H1 (cell line): Measurements from ENCODE around the gene TBC1D4. TPM values are rescaled to one million over a fixed set of nuclear protein-coding genes. Genes with fewer than 3 reads are reported as not detected.

Source experiments
- CTCF ChIA-PET: fragments of 300-600 bp; sonication (Branson Sonifier 250); formaldehyde crosslinking; loops from one replicate; lab custom pipeline; 2021; ENCODE audit not compliant: partially characterized antibody; lab: Charles Lee
- POLR2A ChIA-PET: fragments of 300-600 bp; sonication (Branson Sonifier 250); formaldehyde crosslinking; loops from one replicate; lab custom pipeline; 2021; ENCODE audit warnings: inconsistent platforms; ENCODE audit not compliant: partially characterized antibody; lab: Charles Lee
- DNase-seq, 2 experiments: peaks; one replicate each; pipeline versions ENCODE4 v3.0.0 to v3.0.0-alpha.2; 2010 to 2022; ENCODE audit warnings: low spot score in 2 of 2, low read depth in 1 of 2, mixed read lengths in 1 of 2
- FAIRE-seq: peaks from 2 replicates; lab custom pipeline; 2011; peaks lifted over from hg19 to GRCh38; lab: Jason Lieb, UNC
- H2AFZ ChIP-seq: 2 replicates; pipeline ENCODE4 v1.8.1; 2012; ENCODE audit warnings: low read length, inconsistent platforms
- H2AK5ac ChIP-seq: 2 replicates; pipeline ENCODE4 v1.6.1; 2013; ENCODE audit warnings: low read depth, low read length
- H2BK120ac ChIP-seq: replicated peaks from 2 replicates; pipeline ENCODE3; 2013; ENCODE audit warnings: low read depth, low read length, inconsistent platforms
- H2BK12ac ChIP-seq: 2 replicates; pipeline ENCODE4 v1.6.1; 2013; ENCODE audit warnings: low read depth, low read length
- H2BK15ac ChIP-seq: 2 replicates; pipeline ENCODE4 v1.6.1; 2013; ENCODE audit warnings: low read length
- H2BK20ac ChIP-seq: 2 replicates; pipeline ENCODE4 v1.6.1; 2013; ENCODE audit warnings: low read length
- H2BK5ac ChIP-seq: 2 replicates; pipeline ENCODE4 v1.6.1; 2013; ENCODE audit warnings: low read depth, low read length
- H3K14ac ChIP-seq: 2 replicates; pipeline ENCODE4 v1.6.1; 2013; ENCODE audit warnings: inconsistent platforms; ENCODE audit not compliant: insufficient read length
- H3K18ac ChIP-seq: 2 replicates; pipeline ENCODE4 v1.6.1; 2013; ENCODE audit warnings: low read length; ENCODE audit errors: extremely low read depth
- H3K23ac ChIP-seq: 2 replicates; pipeline ENCODE4 v1.6.1; 2013; ENCODE audit warnings: inconsistent platforms; ENCODE audit not compliant: insufficient read length
- H3K23me2 ChIP-seq: 2 replicates; pipeline ENCODE4 v1.6.1; 2013; ENCODE audit warnings: low read depth, low read length
- H3K27ac ChIP-seq: 2 replicates; pipeline ENCODE4 v1.6.1; 2011; ENCODE audit warnings: low read depth, low read length, inconsistent platforms
- H3K27me3 ChIP-seq, 4 experiments: replicated peaks in 1 of 4; 1 replicate in 1 of 4; 2 replicates in 3 of 4; pipeline versions ENCODE4 v1.6.1 to v1.8.1; 2011 to 2013; ENCODE audit warnings: low read length in 3 of 4, mild to moderate bottlenecking in 3 of 4, inconsistent platforms in 2 of 4, mixed read lengths in 2 of 4, moderate library complexity in 1 of 4; ENCODE audit not compliant: control insufficient read depth in 3 of 4, insufficient read depth in 3 of 4; ENCODE audit errors: extremely low read depth in 1 of 4
- H3K36me3 ChIP-seq, 4 experiments: 2 replicates each; pipeline versions ENCODE4 v1.6.1 to v1.8.1; 2011 to 2013; ENCODE audit warnings: mild to moderate bottlenecking in 4 of 4, low read length in 3 of 4, moderate library complexity in 2 of 4, control low read depth in 1 of 4, inconsistent platforms in 1 of 4; ENCODE audit not compliant: insufficient read depth in 4 of 4, control insufficient read depth in 2 of 4
- H3K4ac ChIP-seq: replicated peaks from 2 replicates; pipeline ENCODE3; 2013; ENCODE audit warnings: low read length, low read depth, mixed read lengths, inconsistent platforms; ENCODE audit not compliant: insufficient read length
- H3K4me1 ChIP-seq, 4 experiments: replicated peaks in 1 of 4; 1 replicate in 1 of 4; 2 replicates in 3 of 4; pipeline versions ENCODE4 v1.6.1 to v1.8.1; 2011 to 2013; ENCODE audit warnings: low read length in 3 of 4, inconsistent platforms in 2 of 4, mixed read lengths in 1 of 4; ENCODE audit not compliant: insufficient read depth in 4 of 4, control insufficient read depth in 3 of 4
- H3K4me2 ChIP-seq, 2 experiments: 2 replicates each; pipeline versions ENCODE4 v1.6.1 to v1.8.1; 2011 to 2013; ENCODE audit warnings: low read depth in 2 of 2, low read length in 2 of 2, control low read depth in 1 of 2, inconsistent platforms in 1 of 2, mild to moderate bottlenecking in 1 of 2; ENCODE audit not compliant: insufficient read depth in 1 of 2
- H3K4me3 ChIP-seq, 4 experiments: fragments of 200-600, 300-600 bp in 1 of 4; sonication (generic), shearing (Covaris generic), sonication (Bioruptor Twin) in 1 of 4; 2 replicates each; pipeline versions ENCODE4 v1.5.1 to v1.8.1; 2011 to 2016; ENCODE audit warnings: low read length in 4 of 4, low read depth in 3 of 4, control low read depth in 2 of 4, inconsistent platforms in 2 of 4, mild to moderate bottlenecking in 2 of 4, mixed read lengths in 1 of 4, moderate library complexity in 1 of 4; ENCODE audit not compliant: insufficient read depth in 2 of 4; ENCODE audit errors: extremely low read depth in 1 of 4
- H3K56ac ChIP-seq: replicated peaks from 2 replicates; pipeline ENCODE3; 2013; ENCODE audit warnings: low read depth, mild to moderate bottlenecking, mixed read lengths, low read length, inconsistent platforms; ENCODE audit not compliant: insufficient read length
- H3K79me1 ChIP-seq: 2 replicates; pipeline ENCODE4 v1.6.1; 2013; ENCODE audit warnings: low read depth, low read length, control low read depth
- H3K79me2 ChIP-seq, 2 experiments: 2 replicates each; pipeline versions ENCODE4 v1.6.1 to v1.8.1; 2012 to 2013; ENCODE audit warnings: low read length in 2 of 2, mild to moderate bottlenecking in 2 of 2, inconsistent platforms in 1 of 2; ENCODE audit not compliant: insufficient read depth in 2 of 2, control insufficient read depth in 1 of 2
- H3K9ac ChIP-seq, 4 experiments: replicated peaks in 1 of 4; 1 replicate in 1 of 4; 2 replicates in 3 of 4; pipeline versions ENCODE4 v1.6.1 to v1.8.1; 2011 to 2013; ENCODE audit warnings: low read depth in 3 of 4, low read length in 3 of 4, control low read depth in 2 of 4, mild to moderate bottlenecking in 2 of 4, moderate library complexity in 2 of 4, inconsistent platforms in 1 of 4; ENCODE audit errors: extremely low read depth in 1 of 4
- H3K9me3 ChIP-seq, 2 experiments: 2 replicates each; pipeline versions ENCODE4 v1.6.1 to v1.8.1; 2012 to 2013; ENCODE audit warnings: mild to moderate bottlenecking in 2 of 2, moderate library complexity in 2 of 2, control low read depth in 1 of 2, inconsistent platforms in 1 of 2, low read depth in 1 of 2, low read length in 1 of 2, mixed read lengths in 1 of 2; ENCODE audit not compliant: insufficient read depth in 2 of 2
- H4K20me1 ChIP-seq, 2 experiments: replicated peaks in 1 of 2; 2 replicates each; pipeline versions ENCODE3 to v1.8.1; 2011 to 2013; ENCODE audit warnings: inconsistent platforms in 2 of 2, low read length in 2 of 2, mild to moderate bottlenecking in 1 of 2; ENCODE audit not compliant: insufficient read depth in 2 of 2, control insufficient read depth in 1 of 2
- H4K5ac ChIP-seq: 2 replicates; pipeline ENCODE4 v1.6.1; 2013; ENCODE audit warnings: low read length, low read depth, mixed read lengths, inconsistent platforms; ENCODE audit not compliant: insufficient read length
- H4K8ac ChIP-seq: 2 replicates; pipeline ENCODE4 v1.8.0; 2013; ENCODE audit warnings: mild to moderate bottlenecking, moderate library complexity, low read length, inconsistent platforms; ENCODE audit not compliant: insufficient read depth; ENCODE audit errors: extremely low read depth
- H4K91ac ChIP-seq: replicated peaks from 2 replicates; pipeline ENCODE3; 2013; ENCODE audit warnings: low read length, mixed read lengths, inconsistent platforms; ENCODE audit not compliant: insufficient read length
- ATF2 ChIP-seq: IDR thresholded peaks from 2 replicates; pipeline ENCODE4 v1.6.1; 2012; ENCODE audit warnings: low read length, inconsistent platforms
- BCL11A ChIP-seq, 2 experiments: IDR thresholded peaks; one replicate each; pipeline ENCODE4 v1.6.1; 2011; ENCODE audit warnings: low read depth in 2 of 2, low read length in 2 of 2, mild to moderate bottlenecking in 2 of 2
- BRCA1 ChIP-seq: IDR thresholded peaks from 2 replicates; pipeline ENCODE4 v1.6.1; 2012; ENCODE audit warnings: low read depth, low read length, improper control_type of control experiment
- MAX ChIP-seq: IDR thresholded peaks from 2 replicates; pipeline ENCODE4 v1.6.1; 2012; ENCODE audit warnings: inconsistent platforms
- NRF1 ChIP-seq: IDR thresholded peaks from 2 replicates; pipeline ENCODE4 v1.6.1; 2011; ENCODE audit warnings: mild to moderate bottlenecking, low read depth, low read length, improper control_type of control experiment
- PHF8 ChIP-seq: fragments of 200-600 bp; sonication (generic); conservative IDR thresholded peaks from 2 replicates; pipeline ENCODE4 v1.7.1; 2012; ENCODE audit warnings: low read depth, mild to moderate bottlenecking, inconsistent platforms, low read length, moderate library complexity
- POLR2AphosphoS5 ChIP-seq: IDR thresholded peaks from 2 replicates; pipeline ENCODE4 v1.6.1; 2011; ENCODE audit warnings: low read depth, low read length
- SIN3A ChIP-seq, 2 experiments: IDR thresholded peaks in 1 of 2; conservative IDR thresholded peaks in 1 of 2; 2 replicates each; pipeline ENCODE4 v1.6.1; 2011 to 2012; ENCODE audit warnings: low read length in 2 of 2, improper control_type of control experiment in 1 of 2, low read depth in 1 of 2, mild to moderate bottlenecking in 1 of 2
- SP1 ChIP-seq: IDR thresholded peaks from 2 replicates; pipeline ENCODE4 v1.6.1; 2011; ENCODE audit warnings: low read depth, low read length
- SUZ12 ChIP-seq: fragments of 200-600 bp; sonication (generic); IDR thresholded peaks from 2 replicates; pipeline ENCODE4 v1.6.1; 2012; ENCODE audit warnings: mild to moderate bottlenecking, inconsistent platforms, low read length, moderate library complexity, mixed read lengths
- WGBS, 2 experiments: shearing (Covaris generic) in 1 of 2; methylation state at CpG; one replicate each; pipeline versions ENCODE4 v1.1.6 to v1.1.7; 2013 to 2015; ENCODE audit warnings: low lambda C conversion rate in 2 of 2, mixed read lengths in 2 of 2, inconsistent platforms in 1 of 2, low coverage in 1 of 2, missing lambda C conversion rate in 1 of 2; ENCODE audit not compliant: insufficient replicate concordance in 2 of 2, insufficient coverage in 1 of 2, insufficient read length in 1 of 2; ENCODE audit errors: extremely low coverage in 1 of 2, missing lambda C conversion rate in 1 of 2; 5-methylcytosine and 5-hydroxymethylcytosine counted together
- polyA plus RNA-seq, 7 experiments: library from polyadenylated mRNA; depleted of rRNA in 3 of 7; stranded (reverse) in 5 of 7; unstranded in 2 of 7; fragments of >200 nt in 5 of 7; fragments of 200-250 nt in 2 of 7; gene quantifications; 1 replicate in 5 of 7; 2 replicates in 1 of 7; 4 replicates in 1 of 7; pipeline versions ENCODE4 v1.2.1 to v1.2.3, GENCODE V29; 2011 to 2013; ENCODE audit warnings: missing spikeins in 2 of 7, mixed read lengths in 2 of 7
- total RNA-seq: library from RNA; stranded (reverse); fragmentation: NEBNext Ultra II Directional; extraction: Animal tissue kit (Norgen Biotek cat#: 25700); gene quantifications from 2 replicates; pipeline ENCODE4 v1.2.1, GENCODE V29; 2021

TBC1D4 gene
- total and polyA plus RNA-seq, 2 of the 8 experiments (the other 6 are each of a cell fraction or from before 2014, with no cell fraction given) = 16.7 to 39.0 TPM

GRCh38 chr13:75366380-75367280 is 115.3 kb downstream of the TBC1D4 start:
- no peak overlapping the region for H3K18ac ChIP-seq
- no peak overlapping the region for H2AK5ac ChIP-seq
- no peak overlapping the region for H2BK15ac ChIP-seq
- H2BK20ac ChIP-seq = no peak overlapping the region
- H2BK12ac ChIP-seq = no peak overlapping the region
- no peak overlapping the region for H3K23ac ChIP-seq
- H3K79me2 ChIP-seq = peaks cover 0 to 4% of the 10 kb centered on the region in 2 experiments; a peak in 1 of 4 replicates
- WGBS, 2 experiments = 87% methylated on average over 3 of the region's 3 CpGs; no CpG with 5 or more reads in 1 of the 2 experiments
- no peaks in the 10 kb centered on the region for H3K79me1 ChIP-seq
- H3K14ac ChIP-seq = no peak overlapping the region
- no peaks in the 10 kb centered on the region for H3K36me3 ChIP-seq
- H4K91ac ChIP-seq = no peak overlapping the region
- H3K9ac ChIP-seq = no peak overlapping the region
- no peaks in the 10 kb centered on the region for H3K9me3 ChIP-seq
- no peaks in the 10 kb centered on the region for H4K20me1 ChIP-seq
- no peak overlapping the region for H3K27ac ChIP-seq
- no peak for FAIRE-seq
- H3K4me3 ChIP-seq = no peak overlapping the region
- DNase-seq = no peak
- H4K8ac ChIP-seq = no peak overlapping the region
- ChIA-PET CTCF (interaction anchor here (0.7 to 1.9 kb wide), 16 partner anchors 9 to 1403 kb away, joined by 3 to 8 read pairs (median 4); partner anchors contain the start of gene TBC1D4), POLR2A (no interaction called here)
- no peaks in the 10 kb centered on the region for H3K27me3 ChIP-seq
- no peak overlapping the region for H4K5ac ChIP-seq
- H3K4me2 ChIP-seq = no peak overlapping the region
- no peak overlapping the region for H3K4ac ChIP-seq
- TF ChIP-seq NRF1 = no peak
- no peak for TF ChIP-seq SUZ12
- no peak for TF ChIP-seq MAX
- TF ChIP-seq POLR2AphosphoS5 = no peak
- no peak for TF ChIP-seq BRCA1
- no peak for TF ChIP-seq ATF2
- no peak for TF ChIP-seq BCL11A (IDR thresholded peaks at IDR 0.05; ENCODE audit: low read depth in 2 of 2, low read length in 2 of 2)
- no peak for TF ChIP-seq PHF8
- TF ChIP-seq SIN3A (conservative IDR thresholded peaks at IDR 0.05 in 1 of 2, IDR thresholded peaks at IDR 0.05 in 1 of 2; ENCODE audit: low read depth in 1 of 2, low read length in 2 of 2) = no peak
- TF ChIP-seq SP1 = no peak
- H3K23me2 ChIP-seq = no peaks in the 10 kb centered on the region
- no peak overlapping the region for H3K56ac ChIP-seq
- H2BK120ac ChIP-seq = no peak overlapping the region
- H3K4me1 ChIP-seq = peaks cover 0 to 2% (median under 1%) of the 10 kb centered on the region in 4 experiments; a peak in 2 of 7 replicates
- H2BK5ac ChIP-seq = no peak overlapping the region
- no peak overlapping the region for H2AFZ ChIP-seq
